Stimulated activated naive CD8-positive, alpha-beta T cell treated with anti-CD3 and anti-CD28 coated beads, Interleukin-15, amount 100 ng/mL, for 72 hours (primary cell): ENCODE data around the gene TSHZ2.

Source experiments
- ATAC-seq: fragments of 150-1000 bp; cut with Tn5 transposase; 2 replicates; pipeline ENCODE4 v1.10.0; 2021; ENCODE audit warnings: mild to moderate bottlenecking, moderate library complexity
- DNase-seq, 2 donors: peaks; one replicate each; pipeline ENCODE4 v3.0.0; 2021 to 2022
- H3K27ac Mint-ChIP-seq, 2 donors: one replicate each; pipeline ENCODE4 v1.8.0; 2022; ENCODE audit warnings: mild to moderate bottlenecking in 2 of 2, mixed read lengths in 2 of 2, moderate library complexity in 2 of 2
- H3K27me3 Mint-ChIP-seq: one replicate; pipeline ENCODE4 v1.8.0; 2022; ENCODE audit warnings: mixed read lengths
- H3K4me1 Mint-ChIP-seq: one replicate; pipeline ENCODE4 v1.8.0; 2022; ENCODE audit warnings: mild to moderate bottlenecking, mixed read lengths
- H3K4me3 Mint-ChIP-seq, 2 donors: one replicate each; pipeline ENCODE4 v1.8.0; 2022; ENCODE audit warnings: mild to moderate bottlenecking in 2 of 2, mixed read lengths in 2 of 2, moderate library complexity in 1 of 2
- H3K9me3 Mint-ChIP-seq, 2 donors: one replicate each; pipeline ENCODE4 v1.8.0; 2022; ENCODE audit warnings: mixed read lengths in 2 of 2

TSHZ2 gene

DNA sequence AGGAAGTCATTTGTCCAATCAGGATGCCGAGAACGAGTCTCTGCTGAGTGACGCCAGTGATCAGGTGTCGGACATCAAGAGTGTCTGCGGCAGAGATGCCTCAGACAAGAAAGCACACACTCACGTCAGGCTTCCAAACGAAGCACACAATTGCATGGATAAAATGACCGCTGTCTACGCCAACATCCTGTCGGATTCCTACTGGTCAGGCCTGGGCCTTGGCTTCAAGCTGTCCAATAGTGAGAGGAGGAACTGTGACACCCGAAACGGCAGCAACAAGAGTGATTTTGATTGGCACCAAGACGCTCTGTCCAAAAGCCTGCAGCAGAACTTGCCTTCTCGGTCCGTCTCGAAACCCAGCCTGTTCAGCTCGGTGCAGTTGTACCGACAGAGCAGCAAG is 281.5 kb downstream of the TSHZ2 start:
- Mint-ChIP-seq H3K9me3 (peaks cover 0 to 3% of the 10 kb centered on the region in 2 donors), H3K27ac (no peak overlapping the region), H3K4me1 (peaks cover 6% of the 10 kb centered on the region), H3K4me3 (no peak overlapping the region), H3K27me3 (peaks cover 8% of the 10 kb centered on the region)
- ATAC-seq: no peak
- DNase-seq: no peak

- Mint-ChIP-seq H3K4me3 (no peak overlapping the region), H3K9me3 (peaks cover 0 to 3% of the 10 kb centered on the region in 2 donors), H3K4me1 (peaks cover 6% of the 10 kb centered on the region), H3K27me3 (no peaks in the 10 kb centered on the region), H3K27ac (no peak overlapping the region)
- ATAC-seq: no peak
- DNase-seq: peak in 1 of 2 donors; percentile 13
Measured at GRCh38 chr20:53255102-53255710, 283.0 kb downstream of the TSHZ2 start.

- Mint-ChIP-seq H3K27ac (no peak overlapping the region), H3K4me1 (peaks cover 6% of the 10 kb centered on the region), H3K27me3 (no peaks in the 10 kb centered on the region), H3K9me3 (no peaks in the 10 kb centered on the region), H3K4me3 (no peak overlapping the region)
- DNase-seq: no peak
- no peak for ATAC-seq
Measured at GRCh38 chr20:53258741-53259140, 286.6 kb downstream of the TSHZ2 start.

DNA sequence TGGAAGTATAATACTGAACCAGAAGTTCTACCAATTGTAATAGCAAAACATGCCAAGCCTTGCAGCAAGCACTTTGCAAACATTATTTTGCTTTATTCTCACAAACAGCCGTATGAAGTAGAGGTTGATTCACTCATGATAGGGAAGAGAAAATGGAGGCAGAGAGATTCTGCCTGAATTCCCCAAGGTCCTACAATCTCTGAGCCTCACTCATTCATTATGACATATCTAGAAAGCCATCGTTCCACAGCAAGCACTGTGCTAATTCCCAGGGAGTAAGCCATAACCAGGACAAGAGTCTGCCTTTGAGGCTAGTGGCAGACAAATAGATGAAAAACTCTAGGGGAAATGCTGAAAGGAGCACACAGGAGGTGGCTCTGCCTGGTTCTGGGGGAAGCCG is 288.0 kb downstream of the TSHZ2 start:
- Mint-ChIP-seq H3K27ac (no peak overlapping the region), H3K4me1 (no peaks in the 10 kb centered on the region), H3K4me3 (no peak overlapping the region), H3K9me3 (no peaks in the 10 kb centered on the region), H3K27me3 (no peaks in the 10 kb centered on the region)
- no peak for ATAC-seq
- no peak for DNase-seq

DNA sequence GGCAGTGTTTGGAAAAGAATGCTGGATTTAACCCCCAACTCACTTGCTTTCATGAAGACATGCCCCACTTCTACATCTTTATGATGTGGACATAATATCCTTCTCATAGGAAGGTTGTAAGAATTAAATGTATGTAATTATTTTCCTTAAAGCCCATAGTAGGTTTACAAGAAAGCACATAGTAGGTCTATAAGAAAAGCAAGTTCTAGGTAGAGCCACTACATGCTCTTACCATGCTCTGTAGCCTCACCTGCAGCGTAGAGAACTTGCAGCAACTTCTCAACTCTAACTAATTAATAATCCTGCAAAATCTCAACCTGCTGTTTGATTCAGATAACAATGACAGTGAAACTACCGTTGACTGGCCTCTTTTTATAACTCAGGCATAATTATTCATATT is 288.4 kb downstream of the TSHZ2 start:
- Mint-ChIP-seq H3K27ac (no peak overlapping the region), H3K9me3 (no peaks in the 10 kb centered on the region), H3K27me3 (no peaks in the 10 kb centered on the region), H3K4me3 (no peak overlapping the region), H3K4me1 (no peaks in the 10 kb centered on the region)
- no peak for ATAC-seq
- no peak for DNase-seq

- H3K4me3 Mint-ChIP-seq: no peak overlapping the region
- DNase-seq (no peak), ATAC-seq (no peak)
- H3K9me3 Mint-ChIP-seq: no peaks in the 10 kb centered on the region
- H3K27me3 Mint-ChIP-seq: no peaks in the 10 kb centered on the region
- no peak overlapping the region for H3K27ac Mint-ChIP-seq
- H3K4me1 Mint-ChIP-seq: no peaks in the 10 kb centered on the region
Measured at GRCh38 chr20:53262365-53262764, 290.2 kb downstream of the TSHZ2 start.

- no peak overlapping the region for H3K4me3 Mint-ChIP-seq
- no peaks in the 10 kb centered on the region for H3K9me3 Mint-ChIP-seq
- no peaks in the 10 kb centered on the region for H3K4me1 Mint-ChIP-seq
- ATAC-seq: no peak
- DNase-seq: no peak
- no peaks in the 10 kb centered on the region for H3K27me3 Mint-ChIP-seq
- no peak overlapping the region for H3K27ac Mint-ChIP-seq
Measured at GRCh38 chr20:53263554-53264438, 291.6 kb downstream of the TSHZ2 start.

- no peaks in the 10 kb centered on the region for H3K4me1 Mint-ChIP-seq
- H3K9me3 Mint-ChIP-seq: no peaks in the 10 kb centered on the region
- H3K27me3 Mint-ChIP-seq: no peaks in the 10 kb centered on the region
- DNase-seq (no peak), ATAC-seq (no peak)
- no peak overlapping the region for H3K4me3 Mint-ChIP-seq
- H3K27ac Mint-ChIP-seq: no peak overlapping the region
Measured at GRCh38 chr20:53264604-53265003, 292.4 kb downstream of the TSHZ2 start.

- DNase-seq (no peak), ATAC-seq (no peak)
- H3K27me3 Mint-ChIP-seq: no peaks in the 10 kb centered on the region
- H3K4me3 Mint-ChIP-seq: no peak overlapping the region
- H3K4me1 Mint-ChIP-seq: no peaks in the 10 kb centered on the region
- no peaks in the 10 kb centered on the region for H3K9me3 Mint-ChIP-seq
- no peak overlapping the region for H3K27ac Mint-ChIP-seq
Measured at GRCh38 chr20:53265304-53265875, 293.2 kb downstream of the TSHZ2 start.

- Mint-ChIP-seq H3K4me1 (no peaks in the 10 kb centered on the region), H3K27ac (peak overlapping the region in 1 of 2 donors; percentile 67), H3K9me3 (no peaks in the 10 kb centered on the region), H3K27me3 (no peaks in the 10 kb centered on the region), H3K4me3 (no peak overlapping the region)
- DNase-seq: no peak
- no peak for ATAC-seq
Measured at GRCh38 chr20:53269380-53269779, 297.2 kb downstream of the TSHZ2 start.

- H3K9me3 Mint-ChIP-seq: no peaks in the 10 kb centered on the region
- ATAC-seq (no peak), DNase-seq (no peak)
- H3K27me3 Mint-ChIP-seq: no peaks in the 10 kb centered on the region
- no peaks in the 10 kb centered on the region for H3K4me1 Mint-ChIP-seq
- H3K4me3 Mint-ChIP-seq: no peak overlapping the region
- no peak overlapping the region for H3K27ac Mint-ChIP-seq
Measured at GRCh38 chr20:53270792-53271375, 298.7 kb downstream of the TSHZ2 start.

DNA sequence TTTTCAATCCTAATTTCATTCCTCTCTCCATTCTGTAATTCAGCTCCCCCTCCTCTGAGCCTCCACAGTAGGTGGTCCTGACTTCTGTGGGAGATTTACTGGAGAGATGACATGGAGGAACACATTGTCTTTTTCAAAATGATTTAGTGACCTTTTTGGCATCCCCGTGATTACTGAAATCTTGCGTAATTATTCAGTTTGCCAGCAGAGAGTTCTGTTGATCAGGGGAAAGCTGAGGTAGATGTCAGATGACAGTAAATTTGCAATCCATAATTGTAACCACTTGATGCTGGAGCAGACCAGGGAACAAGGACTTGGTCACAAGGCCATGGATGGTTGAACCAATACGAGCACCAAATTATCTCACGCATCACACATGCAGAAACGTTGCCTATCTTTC is 302.2 kb downstream of the TSHZ2 start:
- Mint-ChIP-seq H3K4me3 (no peak overlapping the region), H3K4me1 (no peaks in the 10 kb centered on the region), H3K27ac (no peak overlapping the region), H3K9me3 (no peaks in the 10 kb centered on the region), H3K27me3 (no peaks in the 10 kb centered on the region)
- DNase-seq: no peak
- ATAC-seq: no peak

DNA sequence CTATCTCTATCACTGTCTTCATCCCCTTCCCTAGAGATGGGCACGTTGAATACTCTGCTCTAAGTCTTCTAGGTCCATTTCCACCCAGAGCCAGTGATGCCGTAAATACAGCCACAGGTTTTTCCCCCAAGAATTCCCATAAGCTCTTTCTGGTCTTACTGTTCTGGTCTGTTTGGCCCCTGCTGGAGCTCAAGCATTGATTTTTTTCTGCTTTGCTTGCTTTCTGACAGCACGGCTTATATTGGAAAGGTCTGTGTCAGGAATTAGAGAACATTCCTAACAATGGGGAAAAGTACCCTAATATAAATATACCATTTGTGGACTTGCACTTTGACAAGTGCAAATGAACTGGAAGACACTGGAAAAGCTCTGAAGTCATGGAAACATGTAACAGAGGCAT is 302.6 kb downstream of the TSHZ2 start:
- H3K27ac Mint-ChIP-seq: no peak overlapping the region
- no peak overlapping the region for H3K4me3 Mint-ChIP-seq
- H3K9me3 Mint-ChIP-seq: no peaks in the 10 kb centered on the region
- DNase-seq (no peak), ATAC-seq (no peak)
- no peaks in the 10 kb centered on the region for H3K4me1 Mint-ChIP-seq
- no peaks in the 10 kb centered on the region for H3K27me3 Mint-ChIP-seq

GRCh38 chr20:53276143-53276542 is 304.0 kb downstream of the TSHZ2 start:
- no peak for ATAC-seq
- H3K9me3 Mint-ChIP-seq: no peaks in the 10 kb centered on the region
- H3K4me1 Mint-ChIP-seq: no peaks in the 10 kb centered on the region
- H3K27ac Mint-ChIP-seq: no peak overlapping the region
- H3K27me3 Mint-ChIP-seq: no peaks in the 10 kb centered on the region
- no peak overlapping the region for H3K4me3 Mint-ChIP-seq
- no peak for DNase-seq

GRCh38 chr20:53278555-53278954 is 306.4 kb downstream of the TSHZ2 start:
- no peak overlapping the region for H3K27ac Mint-ChIP-seq
- no peak for ATAC-seq
- H3K9me3 Mint-ChIP-seq: no peaks in the 10 kb centered on the region
- H3K4me3 Mint-ChIP-seq: no peak overlapping the region
- H3K4me1 Mint-ChIP-seq: no peaks in the 10 kb centered on the region
- H3K27me3 Mint-ChIP-seq: peaks cover 6% of the 10 kb centered on the region
- DNase-seq: no peak

- Mint-ChIP-seq H3K27me3 (peaks cover 6% of the 10 kb centered on the region), H3K9me3 (no peaks in the 10 kb centered on the region), H3K27ac (peak overlapping the region in 1 of 2 donors; percentile 14), H3K4me3 (no peak overlapping the region), H3K4me1 (no peaks in the 10 kb centered on the region)
- ATAC-seq (no peak), DNase-seq (no peak)
Measured at GRCh38 chr20:53279735-53280134, 307.6 kb downstream of the TSHZ2 start.
